ENCODE measurements around the gene BCL2A1.
"Not testable (repeated sequence)": the region's sequence is repeated elsewhere in the genome, so short reads cannot be mapped to it uniquely, and the experiment has no call there.

Gene BCL2A1

DNA sequence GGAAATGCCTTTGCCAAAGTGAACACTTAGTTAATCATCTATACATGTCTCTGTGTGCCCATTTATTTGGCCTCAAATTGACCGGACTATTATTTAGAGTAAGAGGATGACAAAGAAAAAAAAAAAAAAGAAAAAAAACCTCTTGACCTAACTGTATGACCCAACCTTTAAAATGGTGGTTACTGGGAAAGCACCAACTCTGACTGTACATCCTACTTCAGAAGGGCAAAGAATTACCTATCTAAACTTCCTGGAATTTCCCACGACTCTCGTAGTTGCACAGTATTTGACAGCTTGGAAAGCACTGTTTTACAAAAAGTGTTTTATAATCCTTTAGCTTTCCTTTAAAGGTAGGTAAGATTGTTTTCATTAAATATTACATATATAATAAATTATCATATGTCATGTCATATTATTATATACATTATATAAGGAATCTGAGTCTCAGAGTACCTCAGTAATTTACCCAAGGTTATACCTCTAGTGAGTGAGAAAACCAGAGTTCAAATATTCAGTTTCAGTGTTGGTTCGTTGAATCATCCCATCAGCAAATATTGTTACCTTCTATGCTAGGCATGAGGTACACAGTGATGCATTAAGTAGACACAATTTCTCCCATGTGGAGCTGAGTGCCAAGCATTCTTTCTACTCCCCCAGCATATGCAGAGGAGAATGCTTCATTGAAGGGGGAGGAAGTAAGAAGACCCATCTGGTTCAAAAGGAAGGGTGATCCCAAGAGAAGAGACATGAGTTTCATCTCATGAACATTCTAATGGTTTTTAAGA lies 5.0 kb downstream of the BCL2A1 start:
- Mint-ChIP-seq H3K36me3 (ENCODE audit: low read depth) (no peaks in the 10 kb centered on the region), H3K27me3 (ENCODE audit: low read depth, poor library complexity) (no peaks in the 10 kb centered on the region), H3K4me3 (no peak overlapping the region), H3K27ac (no peak overlapping the region), H3K9me3 (no peaks in the 10 kb centered on the region), H3K4me1 (no peaks in the 10 kb centered on the region)
- no peak for TF ChIP-seq CTCF (IDR thresholded peaks at IDR 0.05)
- no peak for DNase-seq

- no peak for TF ChIP-seq CTCF (IDR thresholded peaks at IDR 0.05)
- Mint-ChIP-seq H3K36me3 (ENCODE audit: low read depth) (no peaks in the 10 kb centered on the region), H3K27me3 (ENCODE audit: low read depth, poor library complexity) (peaks cover 3% of the 10 kb centered on the region), H3K27ac (no peak overlapping the region), H3K9me3 (no peaks in the 10 kb centered on the region), H3K4me3 (no peak overlapping the region), H3K4me1 (peaks cover 7% of the 10 kb centered on the region)
- no peak for DNase-seq
These were observed 6.7 kb downstream of the BCL2A1 start for GRCh38 chr15:79964232-79964805.

- not testable (repeated sequence) for H3K27me3 Mint-ChIP-seq (ENCODE audit: low read depth, poor library complexity); H3K4me1 Mint-ChIP-seq; H3K9me3 Mint-ChIP-seq; H3K4me3 Mint-ChIP-seq; H3K36me3 Mint-ChIP-seq (ENCODE audit: low read depth); DNase-seq; H3K27ac Mint-ChIP-seq
These were observed 8.1 kb downstream of the BCL2A1 start for GRCh38 chr15:79962921-79963320.

GRCh38 chr15:79962178-79962577 lies 8.8 kb downstream of the BCL2A1 start:
- Mint-ChIP-seq H3K27me3 (ENCODE audit: low read depth, poor library complexity) (peaks cover 3% of the 10 kb centered on the region), H3K36me3 (ENCODE audit: low read depth) (no peaks in the 10 kb centered on the region), H3K4me3 (no peak overlapping the region), H3K4me1 (peaks cover 7% of the 10 kb centered on the region), H3K9me3 (no peaks in the 10 kb centered on the region), H3K27ac (no peak overlapping the region)
- no peak for DNase-seq
- TF ChIP-seq CTCF (IDR thresholded peaks at IDR 0.05) = no peak

GRCh38 chr15:79960502-79961212 lies 10.3 kb downstream of the BCL2A1 start:
- Mint-ChIP-seq H3K4me1 (peaks cover 12% of the 10 kb centered on the region), H3K27me3 (ENCODE audit: low read depth, poor library complexity) (peaks cover 3% of the 10 kb centered on the region), H3K9me3 (no peaks in the 10 kb centered on the region), H3K36me3 (ENCODE audit: low read depth) (no peaks in the 10 kb centered on the region), H3K4me3 (no peak overlapping the region), H3K27ac (peak overlapping the region; percentile 71)
- DNase-seq = no peak
- TF ChIP-seq CTCF (IDR thresholded peaks at IDR 0.05) = no peak

DNA sequence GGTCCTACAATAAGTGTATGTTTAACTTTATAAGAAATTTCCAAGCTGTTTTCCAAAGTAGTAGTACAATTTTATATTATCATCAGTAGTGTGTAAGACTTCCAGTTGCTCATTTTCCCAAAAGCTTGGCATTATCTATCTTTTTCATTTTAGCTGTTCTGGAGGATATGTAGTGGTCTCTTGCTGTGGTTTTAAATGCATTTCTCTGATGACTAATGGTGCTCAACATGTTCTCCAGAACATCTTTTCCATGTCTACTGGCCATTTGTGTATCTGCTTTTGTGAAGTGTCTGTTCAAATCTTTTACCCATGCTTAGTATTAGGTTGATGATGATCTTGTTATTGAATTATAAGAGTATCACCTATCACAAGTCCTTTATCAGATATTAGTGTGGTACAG lies 13.3 kb downstream of the BCL2A1 start:
- no peak for TF ChIP-seq CTCF (IDR thresholded peaks at IDR 0.05)
- Mint-ChIP-seq H3K27me3 (ENCODE audit: low read depth, poor library complexity) (peaks cover 3% of the 10 kb centered on the region), H3K27ac (no peak overlapping the region), H3K36me3 (ENCODE audit: low read depth) (no peaks in the 10 kb centered on the region), H3K4me1 (peaks cover 16% of the 10 kb centered on the region), H3K4me3 (no peak overlapping the region), H3K9me3 (no peaks in the 10 kb centered on the region)
- DNase-seq = no peak
